HCT116 (cell line): Measurements from ENCODE around the gene ATXN7L1. TPM values are rescaled to one million over a fixed set of nuclear protein-coding genes. Genes with fewer than 3 reads are reported as not detected.

Experiments used
- ATAC-seq: fragments of 200-7000 bp; cut with Tn5 transposase; 2 replicates; pipeline ENCODE4 v1.9.1; 2020; ENCODE audit warnings: mild to moderate bottlenecking, moderate library complexity
- BruUV-seq: library from RNA; stranded (reverse); fragments of 400-500 nt; replicated peaks from 2 replicates; lab custom pipeline; 2021; lab: Mats Ljungman, UMichigan
- CTCF ChIA-PET: fragments of 300-600 bp; sonication (Branson Sonifier 250); formaldehyde crosslinking; loops from one replicate; lab custom pipeline; 2021; ENCODE audit warnings: antibody characterized with exemption; lab: Charles Lee
- POLR2A ChIA-PET: fragments of 300-600, 350-600 bp; sonication (Branson Sonifier 250); formaldehyde crosslinking; loops from one replicate; lab custom pipeline; 2021; ENCODE audit warnings: antibody characterized with exemption; lab: Charles Lee
- RAD21 ChIA-PET, 2 experiments: fragments of 300-600 bp; sonication (Branson Sonifier 250); formaldehyde crosslinking; loops; one replicate each; lab custom pipeline; 2023; ENCODE audit warnings: low total read pairs in 2 of 2; ENCODE audit not compliant: uncharacterized antibody in 2 of 2, unreplicated experiment in 2 of 2, low non-redundant PET in 1 of 2; lab: Charles Lee
- DNase-seq: peaks from one replicate; pipeline ENCODE4 v3.0.0-alpha.2; 2010; ENCODE audit warnings: low read depth, low spot score
- H2AFZ ChIP-seq: fragments of 200-600 bp; shearing (Covaris generic), sonication (generic); 2 replicates; pipeline ENCODE4 v1.6.1; 2017; ENCODE audit warnings: low read depth, mixed run types, mixed read lengths, antibody characterized with exemption, low read length; ENCODE audit not compliant: poor library complexity, severe bottlenecking
- H3K27ac ChIP-seq: 2 replicates; pipeline ENCODE4 v1.5.1; 2012; ENCODE audit warnings: low read depth, low read length
- H3K27me3 ChIP-seq: fragments of 200-600 bp; sonication (generic); 2 replicates; pipeline ENCODE4 v1.6.1; 2016; ENCODE audit warnings: mixed run types, low read length, mixed read lengths; ENCODE audit not compliant: insufficient read depth
- H3K36me3 ChIP-seq, 2 experiments: fragments of 200-500 bp in 1 of 2; fragments of 200-600 bp in 1 of 2; sonication (Bioruptor generic) in 1 of 2; sonication (generic) in 1 of 2; 2 replicates each; pipeline versions ENCODE4 v1.5.1 to v1.6.1; 2014 to 2016; ENCODE audit warnings: low read length in 2 of 2, inconsistent platforms in 1 of 2, mixed read lengths in 1 of 2, mixed run types in 1 of 2; ENCODE audit not compliant: insufficient read depth in 2 of 2, control insufficient read depth in 1 of 2
- H3K4me1 ChIP-seq, 2 experiments: fragments of 200-600 bp in 1 of 2; sonication (generic) in 1 of 2; 2 replicates each; pipeline versions ENCODE4 v1.5.1 to v1.6.1; 2012 to 2017; ENCODE audit warnings: low read length in 2 of 2, inconsistent platforms in 1 of 2, mild to moderate bottlenecking in 1 of 2, mixed read lengths in 1 of 2, mixed run types in 1 of 2, moderate library complexity in 1 of 2; ENCODE audit not compliant: insufficient read depth in 2 of 2, control insufficient read depth in 1 of 2
- H3K4me2 ChIP-seq: fragments of 200-600 bp; sonication (generic); 2 replicates; pipeline ENCODE4 v1.6.1; 2017; ENCODE audit warnings: mixed run types, low read length, mixed read lengths
- H3K4me3 ChIP-seq, 2 experiments: fragments of 200-600 bp in 1 of 2; sonication (generic) in 1 of 2; replicated peaks in 1 of 2; 2 replicates each; pipeline ENCODE4 v1.5.1; 2011 to 2016; ENCODE audit warnings: low read length in 2 of 2, control low read depth in 1 of 2, low read depth in 1 of 2, mild to moderate bottlenecking in 1 of 2, mixed read lengths in 1 of 2, mixed run types in 1 of 2
- H3K79me2 ChIP-seq: fragments of 200-600 bp; sonication (generic); 2 replicates; pipeline ENCODE4 v1.6.1; 2017; ENCODE audit warnings: mild to moderate bottlenecking, mixed run types, low read length, moderate library complexity, mixed read lengths; ENCODE audit not compliant: insufficient read depth
- H3K9ac ChIP-seq: fragments of 200-600 bp; sonication (generic); 2 replicates; pipeline ENCODE4 v1.6.1; 2016; ENCODE audit warnings: low read length, mixed read lengths
- H3K9me2 ChIP-seq: fragments of 200-600 bp; sonication (generic), shearing (Covaris generic); 2 replicates; pipeline ENCODE4 v1.6.1; 2017; ENCODE audit warnings: mixed run types, mild to moderate bottlenecking, moderate library complexity; ENCODE audit not compliant: insufficient read depth
- H3K9me3 ChIP-seq, 2 experiments: fragments of 200-500 bp in 1 of 2; fragments of 200-600 bp in 1 of 2; sonication (Bioruptor generic) in 1 of 2; sonication (generic) in 1 of 2; 2 replicates each; pipeline ENCODE4 v1.6.1; 2014 to 2017; ENCODE audit warnings: low read length in 2 of 2, mixed read lengths in 2 of 2, inconsistent platforms in 1 of 2, low read depth in 1 of 2, mild to moderate bottlenecking in 1 of 2, mixed run types in 1 of 2, moderate library complexity in 1 of 2; ENCODE audit not compliant: control insufficient read depth in 1 of 2, insufficient read depth in 1 of 2
- H4K20me1 ChIP-seq: fragments of 200-600 bp; sonication (generic), shearing (Covaris generic); 2 replicates; pipeline ENCODE4 v1.6.1; 2017; ENCODE audit warnings: mixed run types, mild to moderate bottlenecking, moderate library complexity; ENCODE audit not compliant: insufficient read depth
- CEBPB ChIP-seq: IDR thresholded peaks from 2 replicates; pipeline ENCODE4 v1.6.1; 2012; ENCODE audit warnings: low read depth
- EZH2 ChIP-seq: fragments of 200-600 bp; sonication (generic); IDR thresholded peaks from 2 replicates; pipeline ENCODE4 v1.6.1; 2017; ENCODE audit warnings: antibody characterized with exemption, mixed run types
- EZH2phosphoT487 ChIP-seq: fragments of 200-600 bp; IDR thresholded peaks from 2 replicates; pipeline ENCODE4 v1.6.1; 2018; ENCODE audit warnings: antibody characterized with exemption, borderline replicate concordance
- FOSL1 ChIP-seq: IDR thresholded peaks from 2 replicates; pipeline ENCODE4 v1.6.1; 2012; ENCODE audit warnings: low read depth
- JUND ChIP-seq: IDR thresholded peaks from 2 replicates; pipeline ENCODE4 v1.6.1; 2012
- RAD21 ChIP-seq: IDR thresholded peaks from 2 replicates; pipeline ENCODE4 v1.6.1; 2012; ENCODE audit warnings: low read depth, mild to moderate bottlenecking
- SIN3A ChIP-seq: IDR thresholded peaks from 2 replicates; pipeline ENCODE4 v1.6.1; 2012; ENCODE audit warnings: low read depth
- SP1 ChIP-seq: IDR thresholded peaks from 2 replicates; pipeline ENCODE4 v1.6.1; 2012; ENCODE audit warnings: low read depth
- TCF7L2 ChIP-seq: IDR thresholded peaks from 2 replicates; pipeline ENCODE4 v1.7.0; 2011; ENCODE audit warnings: borderline replicate concordance, inconsistent platforms; ENCODE audit not compliant: insufficient read depth, insufficient read length; ENCODE audit errors: extremely low read depth
- YY1 ChIP-seq: IDR thresholded peaks from 2 replicates; pipeline ENCODE4 v1.6.1; 2011; ENCODE audit warnings: low read length, low read depth, moderate library complexity, mild to moderate bottlenecking; ENCODE audit not compliant: insufficient replicate concordance; ENCODE audit errors: extremely low read depth
- ZFX ChIP-seq: fragments of 450-650 bp; IDR thresholded peaks from 2 replicates; pipeline ENCODE4 v1.6.1; 2017
- ZNF274 ChIP-seq: fragments of 200-500 bp; sonication (Bioruptor generic); IDR thresholded peaks from 2 replicates; pipeline ENCODE4 v1.6.1; 2014; ENCODE audit warnings: mild to moderate bottlenecking, low read depth, low read length, inconsistent platforms
- intact Hi-C: fragments of 100-400 bp; cut with micrococcal nuclease; formaldehyde crosslinking; loops from 2 replicates; pipeline ENCODE4 v1.10.0; 2022
- total RNA-seq: library from RNA; stranded (reverse); gene quantifications from one replicate; pipeline ENCODE4 v1.2.1, GENCODE V29; 2021; ENCODE audit not compliant: unreplicated experiment
- TF ChIP-seq, protein P1 (sequence below): IDR thresholded peaks from 2 replicates; pipeline ENCODE4 v1.6.1; 2011; ENCODE audit warnings: mild to moderate bottlenecking, low read length, moderate library complexity; ENCODE audit not compliant: insufficient replicate concordance; ENCODE audit errors: extremely low read depth
- TF ChIP-seq, protein P2 (sequence below): IDR thresholded peaks from 2 replicates; pipeline ENCODE4 v1.6.1; 2012; ENCODE audit warnings: low read depth
- TF ChIP-seq, protein P3 (sequence below): IDR thresholded peaks from 2 replicates; pipeline ENCODE4 v1.6.1; 2012
- TF ChIP-seq, protein P4 (sequence below), 3 experiments: fragments of 200-600 bp in 1 of 3; sonication (generic) in 1 of 3; IDR thresholded peaks in 2 of 3; conservative IDR thresholded peaks in 1 of 3; 2 replicates each; pipeline ENCODE4 v1.5.1; 2012 to 2017; ENCODE audit warnings: low read depth in 2 of 3, low read length in 2 of 3, antibody characterized with exemption in 1 of 3, borderline replicate concordance in 1 of 3, control low read depth in 1 of 3, mild to moderate bottlenecking in 1 of 3, mixed read lengths in 1 of 3, mixed run types in 1 of 3, moderate library complexity in 1 of 3; ENCODE audit not compliant: insufficient read depth in 1 of 3

ATXN7L1 gene
- total RNA-seq, 1 experiment from 2014 or later = 11.5 TPM

DNA sequence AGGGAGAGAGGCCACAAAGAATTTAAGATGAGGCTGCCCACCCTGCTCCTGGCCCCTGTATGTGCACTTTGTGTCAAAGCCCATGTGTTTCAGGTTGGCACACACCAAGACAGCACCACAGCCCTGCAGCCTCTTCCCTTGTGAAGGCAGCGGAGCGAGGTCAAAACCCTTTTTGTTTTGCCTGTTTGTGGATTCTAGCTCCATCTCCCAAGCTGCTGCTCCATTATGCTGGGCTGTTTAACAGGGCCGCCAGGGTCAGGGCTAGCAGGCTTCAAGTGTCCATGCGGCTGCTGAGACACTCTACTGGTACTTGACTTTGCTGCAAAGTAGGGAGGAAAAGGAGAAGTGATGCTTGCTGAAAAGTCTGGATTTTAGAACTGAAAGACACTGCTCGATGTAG, 152.8 kb downstream of the ATXN7L1 start:
- no peaks in the 10 kb centered on the region for H3K27me3 ChIP-seq
- H2AFZ ChIP-seq = no peak overlapping the region
- H4K20me1 ChIP-seq = no peaks in the 10 kb centered on the region
- ATAC-seq (no peak), DNase-seq (no peak)
- RAD21 ChIA-PET = no interaction called here
- no peak overlapping the region for H3K27ac ChIP-seq
- H3K4me3 ChIP-seq = no peak overlapping the region
- no peak overlapping the region for H3K9ac ChIP-seq
- intact Hi-C loops = no loop called here
- BruUV-seq = no TSS peak
- no peaks in the 10 kb centered on the region for H3K36me3 ChIP-seq
- H3K4me1 ChIP-seq = peaks cover 0 to 10% of the 10 kb centered on the region in 2 experiments; a peak in 2 of 4 replicates
- POLR2A ChIA-PET = no interaction called here
- TF ChIP-seq ZNF274 (no peak), JUND (no peak), ZFX (no peak), EZH2phosphoT487 (no peak), TCF7L2 (no peak), EZH2 (no peak), SIN3A (no peak), FOSL1 (no peak), CEBPB (no peak), YY1 (no peak), RAD21 (no peak), SP1 (no peak)
- TF ChIP-seq, protein P1, sequence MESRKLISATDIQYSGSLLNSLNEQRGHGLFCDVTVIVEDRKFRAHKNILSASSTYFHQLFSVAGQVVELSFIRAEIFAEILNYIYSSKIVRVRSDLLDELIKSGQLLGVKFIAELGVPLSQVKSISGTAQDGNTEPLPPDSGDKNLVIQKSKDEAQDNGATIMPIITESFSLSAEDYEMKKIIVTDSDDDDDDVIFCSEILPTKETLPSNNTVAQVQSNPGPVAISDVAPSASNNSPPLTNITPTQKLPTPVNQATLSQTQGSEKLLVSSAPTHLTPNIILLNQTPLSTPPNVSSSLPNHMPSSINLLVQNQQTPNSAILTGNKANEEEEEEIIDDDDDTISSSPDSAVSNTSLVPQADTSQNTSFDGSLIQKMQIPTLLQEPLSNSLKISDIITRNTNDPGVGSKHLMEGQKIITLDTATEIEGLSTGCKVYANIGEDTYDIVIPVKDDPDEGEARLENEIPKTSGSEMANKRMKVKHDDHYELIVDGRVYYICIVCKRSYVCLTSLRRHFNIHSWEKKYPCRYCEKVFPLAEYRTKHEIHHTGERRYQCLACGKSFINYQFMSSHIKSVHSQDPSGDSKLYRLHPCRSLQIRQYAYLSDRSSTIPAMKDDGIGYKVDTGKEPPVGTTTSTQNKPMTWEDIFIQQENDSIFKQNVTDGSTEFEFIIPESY = no peak
- TF ChIP-seq, protein P2, sequence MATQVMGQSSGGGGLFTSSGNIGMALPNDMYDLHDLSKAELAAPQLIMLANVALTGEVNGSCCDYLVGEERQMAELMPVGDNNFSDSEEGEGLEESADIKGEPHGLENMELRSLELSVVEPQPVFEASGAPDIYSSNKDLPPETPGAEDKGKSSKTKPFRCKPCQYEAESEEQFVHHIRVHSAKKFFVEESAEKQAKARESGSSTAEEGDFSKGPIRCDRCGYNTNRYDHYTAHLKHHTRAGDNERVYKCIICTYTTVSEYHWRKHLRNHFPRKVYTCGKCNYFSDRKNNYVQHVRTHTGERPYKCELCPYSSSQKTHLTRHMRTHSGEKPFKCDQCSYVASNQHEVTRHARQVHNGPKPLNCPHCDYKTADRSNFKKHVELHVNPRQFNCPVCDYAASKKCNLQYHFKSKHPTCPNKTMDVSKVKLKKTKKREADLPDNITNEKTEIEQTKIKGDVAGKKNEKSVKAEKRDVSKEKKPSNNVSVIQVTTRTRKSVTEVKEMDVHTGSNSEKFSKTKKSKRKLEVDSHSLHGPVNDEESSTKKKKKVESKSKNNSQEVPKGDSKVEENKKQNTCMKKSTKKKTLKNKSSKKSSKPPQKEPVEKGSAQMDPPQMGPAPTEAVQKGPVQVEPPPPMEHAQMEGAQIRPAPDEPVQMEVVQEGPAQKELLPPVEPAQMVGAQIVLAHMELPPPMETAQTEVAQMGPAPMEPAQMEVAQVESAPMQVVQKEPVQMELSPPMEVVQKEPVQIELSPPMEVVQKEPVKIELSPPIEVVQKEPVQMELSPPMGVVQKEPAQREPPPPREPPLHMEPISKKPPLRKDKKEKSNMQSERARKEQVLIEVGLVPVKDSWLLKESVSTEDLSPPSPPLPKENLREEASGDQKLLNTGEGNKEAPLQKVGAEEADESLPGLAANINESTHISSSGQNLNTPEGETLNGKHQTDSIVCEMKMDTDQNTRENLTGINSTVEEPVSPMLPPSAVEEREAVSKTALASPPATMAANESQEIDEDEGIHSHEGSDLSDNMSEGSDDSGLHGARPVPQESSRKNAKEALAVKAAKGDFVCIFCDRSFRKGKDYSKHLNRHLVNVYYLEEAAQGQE = no peak
- TF ChIP-seq, protein P3, sequence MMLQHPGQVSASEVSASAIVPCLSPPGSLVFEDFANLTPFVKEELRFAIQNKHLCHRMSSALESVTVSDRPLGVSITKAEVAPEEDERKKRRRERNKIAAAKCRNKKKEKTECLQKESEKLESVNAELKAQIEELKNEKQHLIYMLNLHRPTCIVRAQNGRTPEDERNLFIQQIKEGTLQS = no peak
- TF ChIP-seq, protein P4, sequence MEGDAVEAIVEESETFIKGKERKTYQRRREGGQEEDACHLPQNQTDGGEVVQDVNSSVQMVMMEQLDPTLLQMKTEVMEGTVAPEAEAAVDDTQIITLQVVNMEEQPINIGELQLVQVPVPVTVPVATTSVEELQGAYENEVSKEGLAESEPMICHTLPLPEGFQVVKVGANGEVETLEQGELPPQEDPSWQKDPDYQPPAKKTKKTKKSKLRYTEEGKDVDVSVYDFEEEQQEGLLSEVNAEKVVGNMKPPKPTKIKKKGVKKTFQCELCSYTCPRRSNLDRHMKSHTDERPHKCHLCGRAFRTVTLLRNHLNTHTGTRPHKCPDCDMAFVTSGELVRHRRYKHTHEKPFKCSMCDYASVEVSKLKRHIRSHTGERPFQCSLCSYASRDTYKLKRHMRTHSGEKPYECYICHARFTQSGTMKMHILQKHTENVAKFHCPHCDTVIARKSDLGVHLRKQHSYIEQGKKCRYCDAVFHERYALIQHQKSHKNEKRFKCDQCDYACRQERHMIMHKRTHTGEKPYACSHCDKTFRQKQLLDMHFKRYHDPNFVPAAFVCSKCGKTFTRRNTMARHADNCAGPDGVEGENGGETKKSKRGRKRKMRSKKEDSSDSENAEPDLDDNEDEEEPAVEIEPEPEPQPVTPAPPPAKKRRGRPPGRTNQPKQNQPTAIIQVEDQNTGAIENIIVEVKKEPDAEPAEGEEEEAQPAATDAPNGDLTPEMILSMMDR (IDR thresholded peaks at IDR 0.05 in 2 of 3, conservative IDR thresholded peaks at IDR 0.05 in 1 of 3; ENCODE audit: borderline replicate concordance in 1 of 3, insufficient read depth in 1 of 3, low read depth in 2 of 3, low read length in 2 of 3) = no peak
- CTCF ChIA-PET = no interaction called here
- no peak overlapping the region for H3K4me2 ChIP-seq
- H3K9me2 ChIP-seq = no peaks in the 10 kb centered on the region
- no peaks in the 10 kb centered on the region for H3K9me3 ChIP-seq
- no peaks in the 10 kb centered on the region for H3K79me2 ChIP-seq
